Measurements from ENCODE around the gene CTSO. TPM values are rescaled to one million over a fixed set of nuclear protein-coding genes. Genes with fewer than 3 reads are reported as not detected.

Gene CTSO
- total RNA-seq (2022; extraction: Qiagen RNA extraction), result 0.74 to 1.2 TPM (median 0.96 TPM) in 5 replicates

GRCh38 chr4:155953151-155954117, at the start of gene CTSO:
CTSO (minus strand) TSS chr4:155953866; CDS start chr4:155953847, 19 bp downstream.

DNA sequence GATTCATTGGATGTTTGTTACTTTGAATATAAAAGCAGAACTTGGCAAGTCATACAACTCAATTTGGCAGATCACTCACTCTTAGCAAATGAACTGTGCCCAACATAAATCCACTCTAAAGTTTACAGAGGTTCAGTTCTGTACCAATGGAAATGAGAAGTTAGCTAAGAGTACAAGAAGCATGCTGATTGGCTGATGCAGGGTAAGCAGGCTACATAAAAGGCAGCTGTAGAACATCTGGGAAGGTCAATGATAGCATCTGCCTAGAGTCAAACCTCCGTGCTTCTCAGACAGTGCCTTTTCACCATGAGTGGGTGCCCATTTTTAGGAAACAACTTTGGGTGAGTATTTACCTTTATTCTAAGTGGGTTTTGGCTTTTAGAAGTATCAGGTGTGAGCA, 50.2 kb downstream of the CTSO start, which contains the start of gene TDO2:
TDO2 (plus strand) TSS at position 244 of the 400 bp plus-strand sequence; CDS start at position 307, 63 bp downstream.

Other genes starting within 250 kb of the CTSO start
- gene GUCY1B1, start 194.8 kb downstream of the CTSO start, total RNA-seq (2022; extraction: Qiagen RNA extraction), result 0.18 to 0.38 TPM (median 0.25 TPM) in 5 replicates
- not detected in 5 replicates for gene ASIC5, start 87.6 kb downstream of the CTSO start, total RNA-seq (2022; extraction: Qiagen RNA extraction)
- 0.43 to 1.2 TPM (median 0.90 TPM) in 5 replicates for gene TDO2, start 50.2 kb downstream of the CTSO start, total RNA-seq (2022; extraction: Qiagen RNA extraction)